ENCODE measurements around the gene KRTAP2-1. TPM values are rescaled to one million over a fixed set of nuclear protein-coding genes. Genes with fewer than 3 reads are reported as not detected.

The KRTAP2-1 gene
- total and polyA plus RNA-seq, 2 of the 13 experiments (the other 11 are each of a cell fraction or from before 2014, with no cell fraction given), result not detected

GRCh38 chr17:41002814-41003213 lies 44.3 kb downstream of the KRTAP2-1 start (continued):
- TF ChIP-seq ZBTB44 (CRISPR knock-in tag; IDR thresholded peaks at IDR 0.05) (no peak), ASH2L (IDR thresholded peaks at IDR 0.05; ENCODE audit: insufficient read length, low read depth, low read length) (peak; percentile 35), ZNF780A (CRISPR knock-in tag; IDR thresholded peaks at IDR 0.05) (no peak), ZNF326 (CRISPR knock-in tag; IDR thresholded peaks at IDR 0.05; ENCODE audit: borderline replicate concordance) (no peak), NR2F2 (IDR thresholded peaks at IDR 0.05; ENCODE audit: borderline replicate concordance, low read depth) (peak; percentile 26; the same call in 1 of the 2 replicates), CEBPG (CRISPR knock-in tag; IDR thresholded peaks at IDR 0.05) (0 out of 2 replicates have a peak, but pooled peaks have one; percentile 15), ZNF496 (CRISPR knock-in tag; IDR thresholded peaks at IDR 0.05; ENCODE audit: insufficient replicate concordance) (no peak), ATM (IDR thresholded peaks at IDR 0.05; ENCODE audit: borderline replicate concordance) (no peak), MIXL1 (CRISPR knock-in tag; IDR thresholded peaks at IDR 0.05) (peak; percentile 53; the same call in 1 of the 2 replicates), TCF12 (IDR thresholded peaks at IDR 0.05) (no peak), TCF12 (CRISPR knock-in tag; IDR thresholded peaks at IDR 0.05) (no peak), HNF4G (IDR thresholded peaks at IDR 0.05; ENCODE audit: borderline replicate concordance, low read depth, low read length) (peak; percentile 38; the same call in 1 of the 2 replicates), HNF4G (CRISPR knock-in tag; IDR thresholded peaks at IDR 0.05; ENCODE audit: borderline replicate concordance, low read depth) (no peak), POLR2A (IDR thresholded peaks at IDR 0.05; ENCODE audit: insufficient read depth in 1 of 2, low read depth in 2 of 2, low read length in 2 of 2) (no peak), GMEB2 (CRISPR knock-in tag; IDR thresholded peaks at IDR 0.05; ENCODE audit: low read depth) (no peak), TBL1XR1 (IDR thresholded peaks at IDR 0.05; ENCODE audit: borderline replicate concordance, low read length, partially characterized antibody) (peak; percentile 34), BCL6 (CRISPR knock-in tag; IDR thresholded peaks at IDR 0.05) (peak; percentile 60), ZNF17 (CRISPR knock-in tag; IDR thresholded peaks at IDR 0.05) (no peak), MAFF (IDR thresholded peaks at IDR 0.05; ENCODE audit: low read depth, low read length) (peak; percentile 22; the same call in 1 of the 2 replicates), ZNF333 (CRISPR knock-in tag; IDR thresholded peaks at IDR 0.05; ENCODE audit: borderline replicate concordance) (no peak), GZF1 (CRISPR knock-in tag; IDR thresholded peaks at IDR 0.05) (no peak), ZBTB38 (CRISPR knock-in tag; IDR thresholded peaks at IDR 0.05) (no peak), SIN3B (IDR thresholded peaks at IDR 0.05; ENCODE audit: low read length) (no peak), PCBP1 (IDR thresholded peaks at IDR 0.05; ENCODE audit: borderline replicate concordance, low read depth, low read length) (no peak), ZNF770 (CRISPR knock-in tag; IDR thresholded peaks at IDR 0.05) (no peak), NR2F1 (CRISPR knock-in tag; IDR thresholded peaks at IDR 0.05) (peak in 1 of 2 experiments; percentile 60; a peak in 2 of 4 replicates), KLF15 (CRISPR knock-in tag; IDR thresholded peaks at IDR 0.05; ENCODE audit: borderline replicate concordance) (no peak), SP5 (CRISPR knock-in tag; IDR thresholded peaks at IDR 0.05; ENCODE audit: borderline replicate concordance, low read depth) (peak; percentile 53; the same call in 1 of the 2 replicates), SOX5 (CRISPR knock-in tag; IDR thresholded peaks at IDR 0.05; ENCODE audit: borderline replicate concordance) (peak; percentile 19; the same call in 1 of the 2 replicates)

Data from HepG2 (cell line).